Thyroid gland (tissue), 4 donors: ENCODE results near the gene BICDL2. TPM values are rescaled to one million over a fixed set of nuclear protein-coding genes. Genes with fewer than 3 reads are reported as not detected.
A peak's percentile ranks its signal among the peaks of the same experiment; 100 is the strongest.

Experiments used
- DNase-seq, 2 donors: peaks; one replicate each; pipeline ENCODE4 v3.0.0-alpha.2; 2019
- H3K27ac ChIP-seq, 3 donors: fragments of 200-600 bp; sonication (generic); 1 replicate in 2 of 3; 2 replicates in 1 of 3; pipeline ENCODE4 v1.5.1; 2016 to 2019; ENCODE audit warnings: mild to moderate bottlenecking in 1 of 3, moderate library complexity in 1 of 3
- H3K27me3 ChIP-seq: fragments of 200-600 bp; sonication (generic); one replicate; pipeline ENCODE4 v1.5.1; 2019
- H3K36me3 ChIP-seq, 2 donors: fragments of 200-600 bp; sonication (generic); one replicate each; pipeline ENCODE4 v1.5.1; 2016 to 2019
- H3K4me1 ChIP-seq, 2 donors: fragments of 200-600 bp; sonication (generic); one replicate each; pipeline ENCODE4 v1.5.1; 2017 to 2019
- H3K4me3 ChIP-seq, 3 donors: fragments of 200-600 bp; sonication (generic); replicated peaks in 1 of 3; 1 replicate in 2 of 3; 2 replicates in 1 of 3; pipeline ENCODE4 v1.5.1; 2016; ENCODE audit warnings: mild to moderate bottlenecking in 1 of 3
- H3K9me3 ChIP-seq: fragments of 200-600 bp; sonication (generic); one replicate; pipeline ENCODE4 v1.5.1; 2017
- CTCF ChIP-seq, 6 experiments: fragments of 200-600 bp in 3 of 6; fragments of 450-650 bp in 3 of 6; sonication (generic) in 3 of 6; IDR thresholded peaks; one replicate each; pipeline ENCODE4 v1.5.1; 2016 to 2019; ENCODE audit warnings: antibody characterized with exemption in 6 of 6, mild to moderate bottlenecking in 2 of 6, inconsistent platforms in 1 of 6, moderate library complexity in 1 of 6
- POLR2A ChIP-seq, 2 donors: fragments of 450-650 bp; IDR thresholded peaks; one replicate each; pipeline ENCODE4 v1.6.1; 2017; ENCODE audit warnings: antibody characterized with exemption in 2 of 2, mild to moderate bottlenecking in 2 of 2, moderate library complexity in 1 of 2
- WGBS, 2 donors: methylation state at CpG; one replicate each; pipeline ENCODE4 v1.1.5; 2017; 5-methylcytosine and 5-hydroxymethylcytosine counted together
- intact Hi-C: fragments of 100-400 bp; cut with DNase I; formaldehyde crosslinking; loops from one replicate; pipeline ENCODE4 v1.15.1; 2023
- total RNA-seq, 4 donors: library from RNA; depleted of rRNA; stranded (reverse); fragments of >200 nt; gene quantifications; one replicate each; pipeline ENCODE4 v1.2.3, GENCODE V29; 2016

The BICDL2 gene
- total RNA-seq, 4 donors from 2014 or later: 7.3 to 17.8 (median 14.6) TPM

GRCh38 chr16:3029491-3030221 lies 7.1 kb downstream of the BICDL2 start:
- peaks cover 4 to 13% of the 10 kb centered on the region in 2 donors for H3K36me3 ChIP-seq
- no peaks in the 10 kb centered on the region for H3K27me3 ChIP-seq
- peaks cover 4 to 26% of the 10 kb centered on the region in 2 donors for H3K4me1 ChIP-seq
- 21 to 35% methylated on average over 21 to 38 of the region's 59 CpGs for WGBS, 2 donors
- H3K9me3 ChIP-seq: no peaks in the 10 kb centered on the region
- H3K27ac ChIP-seq: no peak overlapping the region
- no peak overlapping the region for H3K4me3 ChIP-seq
- TF ChIP-seq POLR2A (IDR thresholded peaks at IDR 0.05): no peak
- no peak for TF ChIP-seq CTCF (IDR thresholded peaks at IDR 0.05)
- intact Hi-C loops: no loop called here
- no peak for DNase-seq

- 34 to 44% methylated on average over 8 to 12 of the region's 15 CpGs for WGBS, 2 donors
- intact Hi-C loops: no loop called here
- Histone ChIP-seq H3K9me3 (no peaks in the 10 kb centered on the region), H3K4me1 (peaks cover 6 to 30% of the 10 kb centered on the region in 2 donors), H3K27me3 (no peaks in the 10 kb centered on the region), H3K36me3 (peaks cover 4 to 13% of the 10 kb centered on the region in 2 donors), H3K27ac (no peak overlapping the region), H3K4me3 (no peak overlapping the region)
- DNase-seq: no peak
- TF ChIP-seq POLR2A (IDR thresholded peaks at IDR 0.05) (no peak), CTCF (IDR thresholded peaks at IDR 0.05) (no peak)
Observed at GRCh38 chr16:3028716-3029319, 7.9 kb downstream of the BICDL2 start.

GRCh38 chr16:3027983-3028715 lies 8.6 kb downstream of the BICDL2 start:
- Histone ChIP-seq H3K36me3 (peaks cover 4 to 13% of the 10 kb centered on the region in 2 donors), H3K27me3 (no peaks in the 10 kb centered on the region), H3K4me3 (no peak overlapping the region), H3K4me1 (peaks cover 12 to 35% of the 10 kb centered on the region in 2 donors), H3K9me3 (no peaks in the 10 kb centered on the region), H3K27ac (no peak overlapping the region)
- DNase-seq: peak; percentile 87 to 92
- intact Hi-C loops: no loop called here
- 26 to 37% methylated on average over 7 to 21 of the region's 58 CpGs for WGBS, 2 donors
- TF ChIP-seq CTCF (IDR thresholded peaks at IDR 0.05) (peak; percentile 47 to 95 (median 72)), POLR2A (IDR thresholded peaks at IDR 0.05) (peak in 1 of 2 donors; percentile 43)

- 90 to 96% methylated on average over 7 to 8 of the region's 8 CpGs for WGBS, 2 donors
- intact Hi-C loops: no loop called here
Observed at GRCh38 chr16:3027489-3027795, 9.3 kb downstream of the BICDL2 start.

More at GRCh38 chr16:3027489-3027795, 9.3 kb downstream of the BICDL2 start:
- Histone ChIP-seq H3K4me1 (peaks cover 19 to 42% of the 10 kb centered on the region in 2 donors), H3K4me3 (no peak overlapping the region), H3K27ac (no peak overlapping the region), H3K27me3 (no peaks in the 10 kb centered on the region), H3K36me3 (peaks cover 4 to 13% of the 10 kb centered on the region in 2 donors), H3K9me3 (no peaks in the 10 kb centered on the region)
- no peak for DNase-seq
- TF ChIP-seq POLR2A (IDR thresholded peaks at IDR 0.05) (no peak), CTCF (IDR thresholded peaks at IDR 0.05) (no peak)
